H9 (cell line): ENCODE data around the gene PFN1. TPM values are rescaled to one million over a fixed set of nuclear protein-coding genes. Genes with fewer than 3 reads are reported as not detected.

Experiments used
- DNase-seq: peaks from one replicate; pipeline ENCODE4 v3.0.0-alpha.2; 2017
- H2AFZ ChIP-seq: one replicate; pipeline ENCODE4 v1.6.1; 2013; ENCODE audit warnings: mild to moderate bottlenecking, low read length, control low read depth, moderate library complexity
- H2AK5ac ChIP-seq: 2 replicates; pipeline ENCODE4 v1.6.1; 2013; ENCODE audit warnings: low read length, control low read depth, mixed read lengths; ENCODE audit not compliant: insufficient read length
- H2BK120ac ChIP-seq: one replicate; pipeline ENCODE4 v1.6.1; 2013; ENCODE audit warnings: low read depth, mild to moderate bottlenecking, low read length, control low read depth, inconsistent platforms; ENCODE audit not compliant: poor library complexity, severe bottlenecking
- H2BK12ac ChIP-seq: 2 replicates; pipeline ENCODE4 v1.6.1; 2013; ENCODE audit warnings: low read length, control low read depth, mixed read lengths, low read depth; ENCODE audit not compliant: insufficient read length
- H2BK15ac ChIP-seq: 2 replicates; pipeline ENCODE4 v1.6.1; 2013; ENCODE audit warnings: low read depth, low read length, control low read depth
- H2BK20ac ChIP-seq: one replicate; pipeline ENCODE4 v1.6.1; 2013; ENCODE audit warnings: low read depth, mild to moderate bottlenecking, low read length, control low read depth, inconsistent platforms; ENCODE audit not compliant: poor library complexity, severe bottlenecking
- H2BK5ac ChIP-seq: 2 replicates; pipeline ENCODE4 v1.6.1; 2013; ENCODE audit warnings: low read length, control low read depth, mixed read lengths; ENCODE audit not compliant: insufficient read length
- H3K14ac ChIP-seq: 2 replicates; pipeline ENCODE4 v1.6.1; 2013; ENCODE audit warnings: low read length, control low read depth; ENCODE audit not compliant: insufficient read depth
- H3K18ac ChIP-seq: 2 replicates; pipeline ENCODE4 v1.6.1; 2013; ENCODE audit warnings: low read depth, mild to moderate bottlenecking, mixed read lengths, low read length, control low read depth; ENCODE audit not compliant: insufficient read length
- H3K23ac ChIP-seq: 2 replicates; pipeline ENCODE4 v1.6.1; 2013; ENCODE audit warnings: low read length, control low read depth, mixed read lengths, low read depth; ENCODE audit not compliant: insufficient read length
- H3K23me2 ChIP-seq: 2 replicates; pipeline ENCODE4 v1.6.1; 2013; ENCODE audit warnings: low read depth, mild to moderate bottlenecking, mixed read lengths, low read length, control low read depth; ENCODE audit not compliant: insufficient read length, poor library complexity, severe bottlenecking
- H3K27ac ChIP-seq: 2 replicates; pipeline ENCODE4 v1.5.1; 2013; ENCODE audit warnings: low read length, control low read depth, mixed read lengths, low read depth; ENCODE audit not compliant: insufficient read length
- H3K27me3 ChIP-seq: 2 replicates; pipeline ENCODE4 v1.6.1; 2013; ENCODE audit warnings: low read length, control low read depth, inconsistent platforms; ENCODE audit not compliant: insufficient read depth
- H3K4ac ChIP-seq: 2 replicates; pipeline ENCODE4 v1.6.1; 2013; ENCODE audit warnings: low read depth, mild to moderate bottlenecking, control low read depth, inconsistent platforms, low read length, moderate library complexity
- H3K4me1 ChIP-seq: 2 replicates; pipeline ENCODE4 v1.6.1; 2013; ENCODE audit warnings: low read length, control low read depth, inconsistent platforms; ENCODE audit not compliant: insufficient read depth
- H3K4me2 ChIP-seq: 2 replicates; pipeline ENCODE4 v1.6.1; 2013; ENCODE audit warnings: low read length, control low read depth, mixed read lengths; ENCODE audit not compliant: insufficient read length, insufficient read depth
- H3K56ac ChIP-seq: 2 replicates; pipeline ENCODE4 v1.6.1; 2013; ENCODE audit warnings: low read depth, mild to moderate bottlenecking, mixed read lengths, low read length, control low read depth; ENCODE audit not compliant: insufficient read length
- H3K79me1 ChIP-seq: 2 replicates; pipeline ENCODE4 v1.6.1; 2013; ENCODE audit warnings: low read depth, mild to moderate bottlenecking, moderate library complexity, low read length, control low read depth, inconsistent platforms; ENCODE audit not compliant: insufficient read depth, poor library complexity, severe bottlenecking
- H3K79me2 ChIP-seq: 2 replicates; pipeline ENCODE4 v1.6.1; 2013; ENCODE audit warnings: low read length, control low read depth, inconsistent platforms; ENCODE audit not compliant: insufficient read depth
- H3K9ac ChIP-seq: 2 replicates; pipeline ENCODE4 v1.6.1; 2013; ENCODE audit warnings: low read length, control low read depth, mixed read lengths; ENCODE audit not compliant: insufficient read length; ENCODE audit errors: extremely low read depth
- H3K9me3 ChIP-seq: one replicate; pipeline ENCODE4 v1.6.1; 2013; ENCODE audit warnings: low read depth, low read length, inconsistent platforms; ENCODE audit not compliant: control insufficient read depth
- H3T11ph ChIP-seq: one replicate; pipeline ENCODE4 v1.6.1; 2013; ENCODE audit warnings: mild to moderate bottlenecking, low read length, control low read depth, inconsistent platforms
- H4K20me1 ChIP-seq: one replicate; pipeline ENCODE4 v1.6.1; 2013; ENCODE audit not compliant: control insufficient read depth, insufficient read length, insufficient read depth
- H4K5ac ChIP-seq: 2 replicates; pipeline ENCODE4 v1.6.1; 2013; ENCODE audit warnings: low read depth, mild to moderate bottlenecking, mixed read lengths, low read length, control low read depth; ENCODE audit not compliant: insufficient read length
- H4K8ac ChIP-seq: replicated peaks from 2 replicates; pipeline ENCODE4 v1.6.1; 2013; ENCODE audit warnings: low read length, control low read depth, mixed read lengths, low read depth; ENCODE audit not compliant: insufficient read length
- H4K91ac ChIP-seq: 2 replicates; pipeline ENCODE4 v1.6.1; 2013; ENCODE audit warnings: low read depth, mild to moderate bottlenecking, moderate library complexity, mixed read lengths, low read length, control low read depth; ENCODE audit not compliant: insufficient read length
- H3K27ac Mint-ChIP-seq, 3 experiments: 2 replicates in 2 of 3; 3 replicates in 1 of 3; pipeline ENCODE4 v1.8.0; 2020 to 2021; ENCODE audit warnings: mixed read lengths in 3 of 3, mild to moderate bottlenecking in 1 of 3, moderate library complexity in 1 of 3
- H3K27me3 Mint-ChIP-seq: 2 replicates; pipeline ENCODE4 v1.8.0; 2021; ENCODE audit warnings: low read depth, mild to moderate bottlenecking, moderate library complexity, mixed read lengths
- H3K36me3 Mint-ChIP-seq, 3 experiments: 2 replicates in 2 of 3; 3 replicates in 1 of 3; pipeline ENCODE4 v1.8.0; 2020 to 2021; ENCODE audit warnings: low read depth in 3 of 3, mixed read lengths in 3 of 3; ENCODE audit not compliant: insufficient read depth in 1 of 3
- H3K4me1 Mint-ChIP-seq, 2 experiments: 2 replicates each; pipeline ENCODE4 v1.8.0; 2020; ENCODE audit warnings: mixed read lengths in 2 of 2
- H3K4me3 Mint-ChIP-seq, 2 experiments: 2 replicates in 1 of 2; 3 replicates in 1 of 2; pipeline ENCODE4 v1.8.0; 2020 to 2021; ENCODE audit warnings: mild to moderate bottlenecking in 2 of 2, mixed read lengths in 2 of 2, moderate library complexity in 1 of 2
- H3K9me3 Mint-ChIP-seq, 2 experiments: 2 replicates in 1 of 2; 3 replicates in 1 of 2; pipeline ENCODE4 v1.8.0; 2020; ENCODE audit warnings: mild to moderate bottlenecking in 2 of 2, mixed read lengths in 2 of 2, moderate library complexity in 1 of 2
- WGBS: extraction: QIAGEN DNeasy Blood & Tissue Kit; methylation state at CpG from one replicate; pipeline ENCODE4 v1.1.7; 2013; ENCODE audit warnings: missing lambda C conversion rate, low lambda C conversion rate, mixed read lengths; ENCODE audit not compliant: insufficient read length; ENCODE audit errors: extremely low coverage; 5-methylcytosine and 5-hydroxymethylcytosine counted together
- total RNA-seq: library from RNA; stranded (reverse); gene quantifications from 2 replicates; pipeline ENCODE4 v1.2.1, GENCODE V29; 2021
- TF ChIP-seq, protein P1 (sequence below): fragments of 200-600 bp; sonication (generic); conservative IDR thresholded peaks from 3 replicates; pipeline ENCODE4 v1.8.0; 2021; ENCODE audit warnings: antibody characterized with exemption, mild to moderate bottlenecking

PFN1 gene
- total RNA-seq, 1 experiment from 2014 or later, result 1,149 TPM

DNA sequence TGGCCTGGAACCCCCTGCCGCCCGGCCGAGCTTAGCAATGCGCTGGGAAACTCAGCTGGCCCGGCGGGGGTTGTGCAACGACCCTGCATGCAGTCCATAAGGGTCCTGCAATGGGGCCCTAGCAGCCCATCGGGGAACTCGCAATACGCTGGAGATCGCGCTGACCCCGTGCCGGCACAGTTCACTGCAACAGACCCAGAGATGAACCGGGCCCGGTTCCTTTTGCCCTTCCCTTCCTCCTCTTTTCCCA lies 8.9 kb downstream of the PFN1 start:
- no CpG with 5 or more reads among the region's 16 CpGs for WGBS

More for the DNA sequence above, 8.9 kb downstream of the PFN1 start:
- Histone ChIP-seq H3K23ac (no peak overlapping the region), H2BK15ac (no peak overlapping the region), H3K79me2 (peaks cover 6% of the 10 kb centered on the region; the same call in 1 of the 2 replicates), H4K20me1 (peaks cover 7% of the 10 kb centered on the region), H2BK20ac (no peak overlapping the region), H2BK120ac (no peak overlapping the region), H3K23me2 (peaks cover 17% of the 10 kb centered on the region), H3K27me3 (no peaks in the 10 kb centered on the region), H3K18ac (peak overlapping the region; percentile 69), H4K8ac (no peak overlapping the region), H2AK5ac (no peak overlapping the region), H3K9me3 (no peaks in the 10 kb centered on the region), H2AFZ (no peak overlapping the region), H2BK12ac (no peak overlapping the region), H3K27ac (peak overlapping the region; percentile 81), H2BK5ac (no peak overlapping the region), H3K79me1 (peaks cover 5% of the 10 kb centered on the region), H4K5ac (no peak overlapping the region), H3K4ac (no peak overlapping the region), H3K9ac (peak overlapping the region; percentile 71), H3T11ph (no peak overlapping the region), H3K14ac (peak overlapping the region; percentile 91), H3K4me1 (no peaks in the 10 kb centered on the region), H3K56ac (no peak overlapping the region), H3K4me2 (peak overlapping the region; percentile 80), H4K91ac (no peak overlapping the region)
- Mint-ChIP-seq H3K4me3 (peak overlapping the region; percentile 95 to 98), H3K36me3 (peaks cover 27 to 70% (median 53%) of the 10 kb centered on the region in 3 experiments), H3K4me1 (peaks cover 20 to 29% of the 10 kb centered on the region in 2 experiments), H3K27ac (peak overlapping the region; percentile 91 to 100 (median 97); a peak in 6 of 7 replicates), H3K9me3 (no peaks in the 10 kb centered on the region; a peak in 1 of 5 replicates), H3K27me3 (peaks cover 1% of the 10 kb centered on the region; the same call in 1 of the 2 replicates)
- TF ChIP-seq, protein P1, sequence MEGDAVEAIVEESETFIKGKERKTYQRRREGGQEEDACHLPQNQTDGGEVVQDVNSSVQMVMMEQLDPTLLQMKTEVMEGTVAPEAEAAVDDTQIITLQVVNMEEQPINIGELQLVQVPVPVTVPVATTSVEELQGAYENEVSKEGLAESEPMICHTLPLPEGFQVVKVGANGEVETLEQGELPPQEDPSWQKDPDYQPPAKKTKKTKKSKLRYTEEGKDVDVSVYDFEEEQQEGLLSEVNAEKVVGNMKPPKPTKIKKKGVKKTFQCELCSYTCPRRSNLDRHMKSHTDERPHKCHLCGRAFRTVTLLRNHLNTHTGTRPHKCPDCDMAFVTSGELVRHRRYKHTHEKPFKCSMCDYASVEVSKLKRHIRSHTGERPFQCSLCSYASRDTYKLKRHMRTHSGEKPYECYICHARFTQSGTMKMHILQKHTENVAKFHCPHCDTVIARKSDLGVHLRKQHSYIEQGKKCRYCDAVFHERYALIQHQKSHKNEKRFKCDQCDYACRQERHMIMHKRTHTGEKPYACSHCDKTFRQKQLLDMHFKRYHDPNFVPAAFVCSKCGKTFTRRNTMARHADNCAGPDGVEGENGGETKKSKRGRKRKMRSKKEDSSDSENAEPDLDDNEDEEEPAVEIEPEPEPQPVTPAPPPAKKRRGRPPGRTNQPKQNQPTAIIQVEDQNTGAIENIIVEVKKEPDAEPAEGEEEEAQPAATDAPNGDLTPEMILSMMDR, result no peak
- DNase-seq, result no peak
